HG03064 (cell line): ENCODE data around the gene FGD1.

Experiments
- ATAC-seq: cut with Tn5 transposase; IDR thresholded peaks from one replicate; pipeline ENCODE4 v1.9.1; 2021; ENCODE audit warnings: low read depth; ENCODE audit not compliant: unreplicated experiment

The FGD1 gene

DNA sequence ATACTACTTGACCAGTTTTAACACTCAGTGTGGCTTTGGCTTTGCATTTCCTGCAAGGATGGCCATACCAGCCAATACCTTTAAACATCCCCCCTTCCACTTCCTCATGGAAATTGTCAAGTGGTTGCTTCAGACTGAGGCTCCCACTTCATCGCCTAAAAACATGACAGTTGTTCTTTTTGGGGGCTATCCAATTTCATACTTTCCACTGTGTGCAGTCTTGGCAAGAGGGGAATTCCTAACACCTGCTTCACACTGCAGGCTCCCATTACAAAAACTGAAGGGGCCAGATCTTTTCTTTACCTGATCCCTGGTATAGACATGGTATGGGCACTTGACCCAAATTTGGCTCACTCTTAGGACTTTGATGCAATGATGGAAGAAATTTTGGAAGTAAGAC lies 84.3 kb downstream of the FGD1 start:
- ATAC-seq = no peak

GRCh38 chrX:54407266-54407665 lies 88.8 kb downstream of the FGD1 start:
- ATAC-seq = no peak

- ATAC-seq = no peak
Measured at GRCh38 chrX:54397113-54397512, 98.9 kb downstream of the FGD1 start.
